Tibial nerve (tissue), 4 donors: ENCODE measurements around the gene MEF2D. TPM values are rescaled to one million over a fixed set of nuclear protein-coding genes. Genes with fewer than 3 reads are reported as not detected.

Experiments
- DNase-seq, 2 donors: peaks; one replicate each; pipeline ENCODE4 v3.0.0-alpha.2; 2019; ENCODE audit warnings: low spot score in 2 of 2
- H3K27ac ChIP-seq, 4 donors: fragments of 200-600 bp; sonication (generic) in 3 of 4; one replicate each; pipeline ENCODE4 v1.5.1; 2017 to 2019; ENCODE audit warnings: mild to moderate bottlenecking in 1 of 4
- H3K27me3 ChIP-seq, 2 donors: fragments of 200-600 bp; sonication (generic) in 1 of 2; one replicate each; pipeline versions ENCODE4 v1.5.1 to v1.6.0; 2017 to 2019
- H3K36me3 ChIP-seq, 3 donors: fragments of 200-600 bp; sonication (generic); one replicate each; pipeline ENCODE4 v1.5.1; 2018 to 2019
- H3K4me1 ChIP-seq, 4 donors: fragments of 200-600 bp; sonication (generic) in 3 of 4; one replicate each; pipeline ENCODE4 v1.5.1; 2017 to 2019
- H3K4me3 ChIP-seq, 4 donors: fragments of 200-600 bp; sonication (generic) in 3 of 4; one replicate each; pipeline ENCODE4 v1.5.1; 2017 to 2019; ENCODE audit warnings: mild to moderate bottlenecking in 1 of 4, moderate library complexity in 1 of 4
- H3K9me3 ChIP-seq, 4 donors: fragments of 200-600 bp; sonication (generic) in 3 of 4; one replicate each; pipeline ENCODE4 v1.5.1; 2017 to 2019
- EP300 ChIP-seq, 2 donors: sonication (generic); formaldehyde crosslinking; IDR thresholded peaks; one replicate each; pipeline ENCODE4 v1.6.1; 2017; ENCODE audit warnings: antibody characterized with exemption in 2 of 2, mild to moderate bottlenecking in 1 of 2
- POLR2A ChIP-seq, 2 donors: fragments of 450-650 bp; IDR thresholded peaks; one replicate each; pipeline ENCODE4 v1.6.1; 2017; ENCODE audit warnings: antibody characterized with exemption in 2 of 2, mild to moderate bottlenecking in 2 of 2, moderate library complexity in 2 of 2
- WGBS, 2 donors: methylation state at CpG; one replicate each; pipeline ENCODE4 v1.1.5; 2018; 5-methylcytosine and 5-hydroxymethylcytosine counted together
- total RNA-seq, 4 donors: library from RNA; depleted of rRNA; stranded (reverse); fragments of >200 nt; gene quantifications; one replicate each; pipeline ENCODE4 v1.1.0, GENCODE V29; 2016
- TF ChIP-seq, protein P1 (sequence below), 5 experiments: fragments of 200-600 bp in 3 of 5; fragments of 450-650 bp in 2 of 5; sonication (generic) in 3 of 5; IDR thresholded peaks; one replicate each; pipeline ENCODE4 v1.5.1; 2016 to 2019; ENCODE audit warnings: antibody characterized with exemption in 5 of 5, mild to moderate bottlenecking in 3 of 5, moderate library complexity in 2 of 5

The MEF2D gene
- total RNA-seq, 4 donors from 2014 or later: 67.5 to 84.9 (median 70.8) TPM

- Histone ChIP-seq H3K27me3 (no peaks in the 10 kb centered on the region), H3K4me1 (peaks cover 0 to 78% (median 69%) of the 10 kb centered on the region in 4 donors), H3K27ac (peak overlapping the region in 3 of 4 donors; percentile 98 to 99 (median 99)), H3K9me3 (no peaks in the 10 kb centered on the region), H3K4me3 (peak overlapping the region; percentile 86 to 99 (median 92)), H3K36me3 (no peaks in the 10 kb centered on the region)
- DNase-seq: no peak
- 38 to 44% methylated on average over 5 of the region's 5 CpGs for WGBS, 2 donors
- TF ChIP-seq, protein P1, sequence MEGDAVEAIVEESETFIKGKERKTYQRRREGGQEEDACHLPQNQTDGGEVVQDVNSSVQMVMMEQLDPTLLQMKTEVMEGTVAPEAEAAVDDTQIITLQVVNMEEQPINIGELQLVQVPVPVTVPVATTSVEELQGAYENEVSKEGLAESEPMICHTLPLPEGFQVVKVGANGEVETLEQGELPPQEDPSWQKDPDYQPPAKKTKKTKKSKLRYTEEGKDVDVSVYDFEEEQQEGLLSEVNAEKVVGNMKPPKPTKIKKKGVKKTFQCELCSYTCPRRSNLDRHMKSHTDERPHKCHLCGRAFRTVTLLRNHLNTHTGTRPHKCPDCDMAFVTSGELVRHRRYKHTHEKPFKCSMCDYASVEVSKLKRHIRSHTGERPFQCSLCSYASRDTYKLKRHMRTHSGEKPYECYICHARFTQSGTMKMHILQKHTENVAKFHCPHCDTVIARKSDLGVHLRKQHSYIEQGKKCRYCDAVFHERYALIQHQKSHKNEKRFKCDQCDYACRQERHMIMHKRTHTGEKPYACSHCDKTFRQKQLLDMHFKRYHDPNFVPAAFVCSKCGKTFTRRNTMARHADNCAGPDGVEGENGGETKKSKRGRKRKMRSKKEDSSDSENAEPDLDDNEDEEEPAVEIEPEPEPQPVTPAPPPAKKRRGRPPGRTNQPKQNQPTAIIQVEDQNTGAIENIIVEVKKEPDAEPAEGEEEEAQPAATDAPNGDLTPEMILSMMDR (IDR thresholded peaks at IDR 0.05): no peak
- TF ChIP-seq EP300 (IDR thresholded peaks at IDR 0.05) (no peak), POLR2A (IDR thresholded peaks at IDR 0.05) (no peak)
Observed at GRCh38 chr1:156497743-156498431, 2.7 kb downstream of the MEF2D start.

DNA sequence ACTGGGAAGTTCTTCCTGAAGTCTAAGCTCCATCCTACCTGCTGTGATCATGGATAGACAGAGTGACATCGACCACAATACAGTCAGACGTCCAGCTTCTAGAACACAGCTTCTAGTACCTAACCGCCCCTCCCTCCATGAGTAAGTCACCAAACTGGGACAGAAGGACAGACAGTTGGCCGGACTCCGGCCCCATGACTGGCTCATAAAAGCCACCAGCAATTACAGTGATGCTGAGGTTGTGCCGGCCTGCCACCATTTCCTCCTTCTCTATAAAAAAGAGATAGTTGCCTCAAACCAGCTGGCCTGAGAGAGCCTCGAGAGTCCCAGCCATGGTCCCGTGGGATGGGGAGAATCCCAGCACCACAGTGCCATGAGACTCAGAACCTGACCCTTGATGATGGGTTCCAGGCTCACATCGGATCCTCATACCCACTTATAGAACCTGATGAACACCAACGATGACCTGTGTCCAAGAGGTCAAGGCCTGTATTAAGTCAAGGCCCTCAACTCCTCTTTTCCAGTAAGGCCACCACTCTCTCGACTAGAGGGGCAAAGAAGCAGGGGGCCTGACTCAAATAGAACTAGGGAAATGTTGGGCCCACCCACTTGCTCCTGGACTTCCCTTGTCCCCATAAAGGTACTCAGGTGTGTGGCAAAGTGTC, 3.4 kb downstream of the MEF2D start:
- WGBS, 2 donors: 50 to 67% methylated on average over 10 to 11 of the region's 11 CpGs
- H3K36me3 ChIP-seq: no peaks in the 10 kb centered on the region
- H3K4me3 ChIP-seq: peak overlapping the region in 2 of 4 donors; percentile 15 to 92
- peak overlapping the region in 3 of 4 donors; percentile 98 to 99 (median 99) for H3K27ac ChIP-seq
- no peak for TF ChIP-seq EP300 (IDR thresholded peaks at IDR 0.05)
- TF ChIP-seq POLR2A (IDR thresholded peaks at IDR 0.05): no peak
- TF ChIP-seq, protein P1 (IDR thresholded peaks at IDR 0.05): no peak
- no peak for DNase-seq
- H3K27me3 ChIP-seq: no peaks in the 10 kb centered on the region
- H3K4me1 ChIP-seq: peaks cover 0 to 78% (median 69%) of the 10 kb centered on the region in 4 donors
- no peaks in the 10 kb centered on the region for H3K9me3 ChIP-seq

GRCh38 chr1:156496211-156496761, 4.3 kb downstream of the MEF2D start:
- TF ChIP-seq EP300 (IDR thresholded peaks at IDR 0.05): no peak
- TF ChIP-seq POLR2A (IDR thresholded peaks at IDR 0.05): no peak
- TF ChIP-seq, protein P1 (IDR thresholded peaks at IDR 0.05): no peak
- H3K27me3 ChIP-seq: no peaks in the 10 kb centered on the region
- H3K4me3 ChIP-seq: peak overlapping the region in 2 of 4 donors; percentile 13 to 92
- H3K36me3 ChIP-seq: no peaks in the 10 kb centered on the region
- WGBS, 2 donors: 41 to 42% methylated on average over 10 of the region's 10 CpGs
- DNase-seq: no peak
- no peaks in the 10 kb centered on the region for H3K9me3 ChIP-seq
- H3K27ac ChIP-seq: peak overlapping the region in 3 of 4 donors; percentile 37 to 98 (median 37)
- peaks cover 2 to 79% (median 72%) of the 10 kb centered on the region in 4 donors for H3K4me1 ChIP-seq

- H3K36me3 ChIP-seq: no peaks in the 10 kb centered on the region
- H3K4me1 ChIP-seq: peaks cover 2 to 87% (median 79%) of the 10 kb centered on the region in 4 donors
- TF ChIP-seq, protein P1 (IDR thresholded peaks at IDR 0.05): no peak
- peak in 1 of 2 donors; percentile 21 for TF ChIP-seq EP300 (IDR thresholded peaks at IDR 0.05)
- WGBS, 2 donors: 57 to 69% methylated on average over 9 of the region's 9 CpGs
- H3K27ac ChIP-seq: peak overlapping the region in 3 of 4 donors; percentile 37 to 98 (median 48)
- H3K27me3 ChIP-seq: no peaks in the 10 kb centered on the region
- peak in 1 of 2 donors; percentile 13 for DNase-seq
- no peak overlapping the region for H3K4me3 ChIP-seq
- H3K9me3 ChIP-seq: no peaks in the 10 kb centered on the region
Observed at GRCh38 chr1:156495401-156496140, 5.0 kb downstream of the MEF2D start.
